ENCODE results near the gene EXOC6B. TPM values are rescaled to one million over a fixed set of nuclear protein-coding genes. Genes with fewer than 3 reads are reported as not detected.

Gene EXOC6B
- total RNA-seq, 2 donors from 2014 or later = 11.7 to 12.9 TPM

DNA sequence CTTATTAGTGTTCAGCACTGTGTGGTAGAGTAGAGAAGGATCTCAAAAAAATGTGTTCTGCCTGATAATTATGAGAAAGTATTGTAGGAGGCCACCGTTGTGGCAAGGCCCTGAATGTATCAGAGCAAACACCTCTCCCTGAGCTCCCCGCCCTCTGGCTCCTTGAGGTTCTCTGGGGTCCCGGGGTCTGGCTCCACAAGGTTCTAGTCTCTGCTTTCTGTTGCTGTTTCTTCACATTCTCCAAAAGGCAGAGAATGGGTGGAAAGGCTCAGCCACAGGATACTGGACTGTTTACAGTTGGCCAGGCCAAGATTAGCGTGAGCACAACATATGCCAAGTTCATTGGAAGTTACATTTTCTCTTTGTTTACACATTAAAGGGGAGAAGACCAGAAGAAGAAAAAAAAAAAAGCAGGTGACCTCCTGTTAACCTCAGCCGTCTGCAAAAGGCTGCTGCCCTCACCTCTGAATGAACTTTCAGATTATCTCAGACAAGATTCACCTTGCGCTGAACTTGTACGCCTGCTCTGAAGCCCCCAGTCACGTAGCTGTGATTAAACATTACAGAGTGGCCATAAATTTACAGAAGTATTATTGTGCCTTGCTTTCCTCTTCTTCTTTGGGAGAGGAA is 621.6 kb downstream of the EXOC6B start:
- intact Hi-C loops (cut with DNase I) = no loop called here

DNA sequence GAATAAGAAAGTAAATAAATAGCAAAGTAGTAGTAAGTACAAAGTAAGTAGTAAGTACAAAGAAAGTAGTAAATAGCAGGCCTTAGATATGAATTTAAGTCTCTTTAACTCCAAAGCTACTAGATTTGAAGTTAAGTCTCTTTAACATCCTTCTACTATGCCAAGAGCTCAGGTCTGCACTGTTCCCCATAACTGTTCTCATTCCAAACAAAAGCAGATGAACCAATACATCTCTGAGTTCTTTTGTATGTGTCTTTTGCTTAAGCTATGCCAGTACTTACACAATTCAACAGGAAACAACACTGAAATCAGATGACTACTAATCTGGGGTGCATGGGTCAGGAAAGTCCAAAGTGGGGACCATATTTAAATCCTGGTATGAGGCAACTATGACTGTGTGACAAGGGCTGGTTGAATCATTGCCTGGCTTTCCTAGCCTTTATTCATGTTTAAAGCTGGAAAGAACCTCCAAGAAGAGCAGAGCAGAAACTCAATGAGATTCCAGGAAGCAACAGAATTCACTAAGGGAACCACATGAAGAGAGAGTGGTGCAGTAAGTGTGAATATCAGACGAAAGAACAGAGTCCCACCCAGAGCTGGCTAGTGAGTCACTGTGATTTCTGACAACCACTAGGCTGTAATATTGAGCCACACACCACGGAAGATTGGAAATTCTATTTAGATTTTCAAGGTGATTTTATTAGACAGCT is 627.1 kb downstream of the EXOC6B start:
- no peak for DNase-seq
- ATAC-seq = no peak
- no peak overlapping the region for H3K27ac ChIP-seq
- H3K9me3 ChIP-seq = no peaks in the 10 kb centered on the region
- H3K27me3 ChIP-seq = no peaks in the 10 kb centered on the region
- H3K36me3 ChIP-seq (replicated peaks in 1 of 2; ENCODE audit: insufficient read depth in 1 of 2, low read depth in 2 of 2) = no peaks in the 10 kb centered on the region
- H3K4me1 ChIP-seq = no peaks in the 10 kb centered on the region
- TF ChIP-seq, protein P1, sequence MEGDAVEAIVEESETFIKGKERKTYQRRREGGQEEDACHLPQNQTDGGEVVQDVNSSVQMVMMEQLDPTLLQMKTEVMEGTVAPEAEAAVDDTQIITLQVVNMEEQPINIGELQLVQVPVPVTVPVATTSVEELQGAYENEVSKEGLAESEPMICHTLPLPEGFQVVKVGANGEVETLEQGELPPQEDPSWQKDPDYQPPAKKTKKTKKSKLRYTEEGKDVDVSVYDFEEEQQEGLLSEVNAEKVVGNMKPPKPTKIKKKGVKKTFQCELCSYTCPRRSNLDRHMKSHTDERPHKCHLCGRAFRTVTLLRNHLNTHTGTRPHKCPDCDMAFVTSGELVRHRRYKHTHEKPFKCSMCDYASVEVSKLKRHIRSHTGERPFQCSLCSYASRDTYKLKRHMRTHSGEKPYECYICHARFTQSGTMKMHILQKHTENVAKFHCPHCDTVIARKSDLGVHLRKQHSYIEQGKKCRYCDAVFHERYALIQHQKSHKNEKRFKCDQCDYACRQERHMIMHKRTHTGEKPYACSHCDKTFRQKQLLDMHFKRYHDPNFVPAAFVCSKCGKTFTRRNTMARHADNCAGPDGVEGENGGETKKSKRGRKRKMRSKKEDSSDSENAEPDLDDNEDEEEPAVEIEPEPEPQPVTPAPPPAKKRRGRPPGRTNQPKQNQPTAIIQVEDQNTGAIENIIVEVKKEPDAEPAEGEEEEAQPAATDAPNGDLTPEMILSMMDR (IDR thresholded peaks at IDR 0.05) = no peak
- TF ChIP-seq POLR2A (IDR thresholded peaks at IDR 0.05) = no peak
- intact Hi-C loops (cut with DNase I) = no loop called here
- 81 to 84% methylated on average over 2 of the region's 2 CpGs for WGBS, 2 donors
- H3K4me3 ChIP-seq = no peak overlapping the region

More for the DNA sequence above, 621.6 kb downstream of the EXOC6B start:
- DNase-seq (no peak), ATAC-seq (no peak)
- Histone ChIP-seq H3K9me3 (no peaks in the 10 kb centered on the region), H3K4me3 (no peak overlapping the region), H3K4me1 (peaks cover 14% of the 10 kb centered on the region), H3K27me3 (no peaks in the 10 kb centered on the region), H3K27ac (no peak overlapping the region), H3K36me3 (replicated peaks in 1 of 2; ENCODE audit: insufficient read depth in 1 of 2, low read depth in 2 of 2) (no peaks in the 10 kb centered on the region)
- TF ChIP-seq, protein P1 (IDR thresholded peaks at IDR 0.05) = no peak
- no peak for TF ChIP-seq POLR2A (IDR thresholded peaks at IDR 0.05)
- WGBS, 2 donors = 48 to 60% methylated on average over 8 of the region's 8 CpGs

DNA sequence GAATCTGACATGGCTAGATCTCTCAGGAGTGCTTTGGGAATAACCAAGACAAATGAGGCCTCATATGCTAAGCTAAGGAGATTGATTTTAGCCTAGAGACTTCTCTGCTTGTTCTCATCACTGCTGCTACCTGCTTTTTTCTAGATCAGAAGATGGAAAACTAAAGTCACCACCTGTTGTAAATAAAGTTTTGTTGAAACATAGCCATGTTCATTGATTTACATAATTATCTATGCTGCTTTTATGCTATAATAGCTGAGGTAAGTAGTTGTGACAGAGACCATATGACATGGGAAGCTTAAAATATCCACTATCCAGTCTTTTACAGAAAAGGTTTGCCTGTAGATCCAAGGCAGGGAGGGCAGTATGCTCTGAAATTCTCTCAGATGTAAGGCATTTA is 632.1 kb downstream of the EXOC6B start:
- Histone ChIP-seq H3K27me3 (no peaks in the 10 kb centered on the region), H3K36me3 (replicated peaks in 1 of 2; ENCODE audit: insufficient read depth in 1 of 2, low read depth in 2 of 2) (no peaks in the 10 kb centered on the region), H3K9me3 (no peaks in the 10 kb centered on the region), H3K4me3 (no peak overlapping the region), H3K4me1 (no peaks in the 10 kb centered on the region), H3K27ac (no peak overlapping the region)
- DNase-seq (no peak), ATAC-seq (no peak)
- intact Hi-C loops (cut with DNase I) = no loop called here
- TF ChIP-seq POLR2A (IDR thresholded peaks at IDR 0.05) = no peak
- TF ChIP-seq, protein P1 (IDR thresholded peaks at IDR 0.05) = no peak

DNA sequence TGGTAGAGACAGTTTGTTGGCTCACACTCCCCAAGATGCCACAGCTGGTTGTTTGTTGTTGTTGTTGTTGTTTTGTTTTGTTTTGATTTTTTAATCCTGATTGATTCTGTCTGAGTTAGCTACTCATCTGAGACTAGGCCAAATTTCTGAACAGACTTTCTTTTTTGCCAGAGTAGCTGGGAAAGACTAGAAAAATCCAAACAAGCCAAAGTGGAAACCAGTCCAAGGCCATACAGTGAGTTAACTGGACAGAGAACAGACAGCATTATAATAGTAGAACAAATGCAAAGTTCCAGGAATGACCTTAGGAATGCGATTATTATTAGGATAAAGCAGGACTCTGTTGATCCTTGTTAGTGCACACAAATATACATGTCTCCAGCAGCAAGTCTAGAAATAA is 634.4 kb downstream of the EXOC6B start:
- DNase-seq (no peak), ATAC-seq (no peak)
- H3K27ac ChIP-seq = no peak overlapping the region
- no peaks in the 10 kb centered on the region for H3K4me1 ChIP-seq
- TF ChIP-seq, protein P1 (IDR thresholded peaks at IDR 0.05) = no peak
- TF ChIP-seq POLR2A (IDR thresholded peaks at IDR 0.05) = no peak
- H3K9me3 ChIP-seq = no peaks in the 10 kb centered on the region
- WGBS, 2 donors = 74 to 76% methylated on average over 1 of the region's 1 CpG
- no peaks in the 10 kb centered on the region for H3K36me3 ChIP-seq (replicated peaks in 1 of 2; ENCODE audit: insufficient read depth in 1 of 2, low read depth in 2 of 2)
- no peaks in the 10 kb centered on the region for H3K27me3 ChIP-seq
- no peak overlapping the region for H3K4me3 ChIP-seq
- intact Hi-C loops (cut with DNase I) = no loop called here

DNA sequence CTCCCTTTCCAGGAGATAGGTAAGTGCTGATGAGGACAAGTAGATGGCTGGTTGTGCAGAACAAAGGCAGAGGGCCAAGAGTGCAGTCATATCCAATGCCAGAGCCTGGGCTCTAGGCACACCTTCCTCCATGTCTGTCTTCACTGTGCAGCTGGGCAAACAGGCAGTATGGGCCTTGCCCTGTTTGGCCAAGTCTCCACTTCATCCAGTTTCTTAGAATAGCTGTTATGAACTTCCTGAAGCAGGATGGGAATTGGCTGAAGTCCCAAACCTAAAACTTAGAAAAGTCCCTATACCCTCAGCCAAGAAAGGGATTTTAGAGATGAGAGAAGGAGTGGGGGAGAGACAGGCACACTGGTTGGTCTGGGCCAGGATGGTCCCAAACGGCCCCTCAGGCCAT is 640.6 kb downstream of the EXOC6B start:
- no peak overlapping the region for H3K4me3 ChIP-seq
- no peaks in the 10 kb centered on the region for H3K4me1 ChIP-seq
- ATAC-seq (no peak), DNase-seq (no peak)
- no peaks in the 10 kb centered on the region for H3K36me3 ChIP-seq (replicated peaks in 1 of 2; ENCODE audit: insufficient read depth in 1 of 2, low read depth in 2 of 2)
- H3K9me3 ChIP-seq = no peaks in the 10 kb centered on the region
- TF ChIP-seq POLR2A (IDR thresholded peaks at IDR 0.05) = no peak
- TF ChIP-seq, protein P1 (IDR thresholded peaks at IDR 0.05) = no peak
- no peak overlapping the region for H3K27ac ChIP-seq
- intact Hi-C loops (cut with DNase I) = no loop called here
- H3K27me3 ChIP-seq = no peaks in the 10 kb centered on the region
- WGBS, 2 donors = 89 to 91% methylated on average over 1 of the region's 1 CpG

Measured in body of pancreas (tissue), 4 donors.